Spinal cord (tissue), 10 donors: ENCODE results near the gene ADCYAP1R1. TPM values are rescaled to one million over a fixed set of nuclear protein-coding genes. Genes with fewer than 3 reads are reported as not detected.
A peak's percentile ranks its signal among the peaks of the same experiment; 100 is the strongest.

Experiments used
- DNase-seq, 6 donors: peaks; one replicate each; pipeline versions ENCODE4 v3.0.0 to v3.0.0-alpha.2; 2013 to 2015; ENCODE audit warnings: low spot score in 6 of 6, low read depth in 4 of 6
- H3K27ac ChIP-seq: one replicate; pipeline ENCODE4 v1.5.1; 2013; ENCODE audit warnings: low read depth, low read length, control low read depth
- H3K27me3 ChIP-seq: one replicate; pipeline ENCODE4 v1.6.1; 2013; ENCODE audit warnings: low read length; ENCODE audit not compliant: control insufficient read depth, insufficient read depth
- H3K36me3 ChIP-seq: one replicate; pipeline ENCODE4 v1.6.1; 2013; ENCODE audit warnings: low read length; ENCODE audit not compliant: control insufficient read depth, insufficient read depth
- H3K4me1 ChIP-seq: one replicate; pipeline ENCODE4 v1.6.1; 2013; ENCODE audit warnings: low read length; ENCODE audit not compliant: control insufficient read depth, insufficient read depth
- H3K4me3 ChIP-seq: one replicate; pipeline ENCODE4 v1.5.1; 2013; ENCODE audit warnings: low read depth, low read length, control low read depth
- H3K9me3 ChIP-seq: one replicate; pipeline ENCODE4 v1.6.1; 2013; ENCODE audit warnings: low read length; ENCODE audit not compliant: control insufficient read depth, insufficient read depth
- WGBS: methylation state at CpG from one replicate; pipeline ENCODE4 v1.1.5; 2013; ENCODE audit warnings: missing lambda C conversion rate; ENCODE audit not compliant: insufficient coverage; 5-methylcytosine and 5-hydroxymethylcytosine counted together
- polyA plus RNA-seq, 2 donors: library from polyadenylated mRNA; unstranded; fragments of 120-200 nt; gene quantifications; one replicate each; pipeline ENCODE4 v1.2.1, GENCODE V29; 2013; ENCODE audit not compliant: insufficient read length in 2 of 2
- total RNA-seq, 2 donors: library from RNA; depleted of rRNA in 1 of 2; stranded (reverse); fragments of 120-200 nt in 1 of 2; fragments of >200 nt in 1 of 2; gene quantifications; one replicate each; pipeline versions ENCODE4 v1.2.3 to v1.2.4, GENCODE V29; 2013 to 2014
- donor health status: healthy.

Gene ADCYAP1R1
- total and polyA plus RNA-seq, 4 donors, result 68.2 to 253 (median 138) TPM

GRCh38 chr7:31029251-31030042 is 22.7 kb upstream of the ADCYAP1R1 start:
- Histone ChIP-seq H3K4me3 (no peak overlapping the region), H3K36me3 (peaks cover 2% of the 10 kb centered on the region), H3K9me3 (no peaks in the 10 kb centered on the region), H3K4me1 (peaks cover 47% of the 10 kb centered on the region), H3K27me3 (no peaks in the 10 kb centered on the region), H3K27ac (peak overlapping the region; percentile 74)
- peak in 2 of 6 donors; percentile 49 to 88 for DNase-seq
- WGBS, result 39% methylated on average over 5 of the region's 7 CpGs

- Histone ChIP-seq H3K9me3 (no peaks in the 10 kb centered on the region), H3K4me3 (no peak overlapping the region), H3K27ac (no peak overlapping the region), H3K36me3 (no peaks in the 10 kb centered on the region), H3K27me3 (no peaks in the 10 kb centered on the region), H3K4me1 (peaks cover 24% of the 10 kb centered on the region)
- 52% methylated on average over 5 of the region's 5 CpGs for WGBS
- peak in 1 of 6 donors; percentile 78 for DNase-seq
These were observed 18.3 kb upstream of the ADCYAP1R1 start for GRCh38 chr7:31033674-31034300.

GRCh38 chr7:31036924-31037323 is 15.2 kb upstream of the ADCYAP1R1 start:
- Histone ChIP-seq H3K27ac (no peak overlapping the region), H3K27me3 (no peaks in the 10 kb centered on the region), H3K36me3 (no peaks in the 10 kb centered on the region), H3K4me1 (peaks cover 7% of the 10 kb centered on the region), H3K9me3 (no peaks in the 10 kb centered on the region), H3K4me3 (no peak overlapping the region)
- no peak for DNase-seq
- 55% methylated on average over 3 of the region's 3 CpGs for WGBS

- DNase-seq, result peak in 5 of 6 donors; percentile 59 to 94 (median 78)
- Histone ChIP-seq H3K4me1 (peaks cover 21% of the 10 kb centered on the region), H3K4me3 (no peak overlapping the region), H3K27me3 (no peaks in the 10 kb centered on the region), H3K36me3 (no peaks in the 10 kb centered on the region), H3K27ac (peak overlapping the region; percentile 82), H3K9me3 (no peaks in the 10 kb centered on the region)
- WGBS, result 3% methylated on average over 9 of the region's 9 CpGs
These were observed 9.0 kb upstream of the ADCYAP1R1 start for GRCh38 chr7:31043051-31043471.

- Histone ChIP-seq H3K4me1 (peaks cover 34% of the 10 kb centered on the region), H3K36me3 (no peaks in the 10 kb centered on the region), H3K4me3 (no peak overlapping the region), H3K9me3 (no peaks in the 10 kb centered on the region), H3K27ac (peak overlapping the region; percentile 82), H3K27me3 (no peaks in the 10 kb centered on the region)
- no peak for DNase-seq
- 41% methylated on average over 3 of the region's 5 CpGs for WGBS
These were observed 7.6 kb upstream of the ADCYAP1R1 start for GRCh38 chr7:31044529-31044928.

- WGBS, result 87% methylated on average over 5 of the region's 5 CpGs
- DNase-seq, result no peak
These were observed 5.4 kb upstream of the ADCYAP1R1 start for GRCh38 chr7:31046723-31047122.

DNA sequence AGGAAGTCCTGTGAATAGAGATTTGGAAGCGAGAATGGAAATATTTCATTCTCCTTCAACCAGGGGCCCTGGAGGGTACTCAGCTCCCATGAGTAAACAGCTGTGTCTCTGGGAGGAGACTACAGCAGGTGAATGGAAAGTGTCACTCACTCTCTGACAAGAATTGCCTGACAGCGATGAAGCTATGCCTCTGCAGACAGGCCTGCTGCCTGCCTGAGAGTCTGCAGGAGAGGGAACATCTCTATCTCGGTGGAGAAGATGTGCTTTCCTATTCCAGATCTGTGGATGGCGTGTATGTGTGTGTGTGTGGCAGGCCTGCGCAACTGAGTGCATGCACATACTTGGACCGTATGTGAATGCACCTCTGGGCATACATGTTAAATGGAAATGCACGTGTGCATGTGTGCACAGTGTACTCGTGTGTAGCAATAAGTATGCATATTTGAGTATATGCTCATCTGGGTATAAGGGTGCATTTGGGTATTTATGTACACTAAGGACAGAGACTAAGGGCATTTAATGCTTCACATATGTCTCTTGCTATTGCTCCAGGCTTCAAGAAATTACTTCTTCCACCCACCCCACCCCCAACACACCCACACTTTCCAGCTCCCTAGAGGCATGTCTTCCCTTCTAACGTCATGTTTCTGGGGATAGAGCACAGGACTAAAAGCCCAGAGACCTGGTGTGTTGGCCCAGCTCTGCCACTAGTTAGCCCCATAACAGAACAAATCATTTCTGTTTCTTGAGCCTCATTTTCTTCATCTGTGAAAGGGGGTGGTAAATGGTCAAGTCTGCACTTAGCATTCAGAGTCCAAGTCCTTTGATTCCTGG is 4.6 kb upstream of the ADCYAP1R1 start:
- H3K4me3 ChIP-seq, result no peak overlapping the region
- H3K36me3 ChIP-seq, result no peaks in the 10 kb centered on the region
- no peaks in the 10 kb centered on the region for H3K9me3 ChIP-seq
- 75% methylated on average over 7 of the region's 9 CpGs for WGBS
- peaks cover 49% of the 10 kb centered on the region for H3K4me1 ChIP-seq
- peak in 1 of 6 donors; percentile 66 for DNase-seq
- H3K27me3 ChIP-seq, result no peaks in the 10 kb centered on the region
- no peak overlapping the region for H3K27ac ChIP-seq

More at GRCh38 chr7:31046723-31047122, 5.4 kb upstream of the ADCYAP1R1 start:
- Histone ChIP-seq H3K36me3 (no peaks in the 10 kb centered on the region), H3K9me3 (no peaks in the 10 kb centered on the region), H3K4me1 (peaks cover 51% of the 10 kb centered on the region), H3K27ac (no peak overlapping the region), H3K4me3 (no peak overlapping the region), H3K27me3 (no peaks in the 10 kb centered on the region)

GRCh38 chr7:31049005-31049765 is 2.9 kb upstream of the ADCYAP1R1 start:
- Histone ChIP-seq H3K9me3 (no peaks in the 10 kb centered on the region), H3K4me3 (no peak overlapping the region), H3K27ac (no peak overlapping the region), H3K36me3 (no peaks in the 10 kb centered on the region), H3K4me1 (peaks cover 55% of the 10 kb centered on the region), H3K27me3 (peaks cover 5% of the 10 kb centered on the region)
- 56% methylated on average over 9 of the region's 12 CpGs for WGBS
- peak in 1 of 6 donors; percentile 68 for DNase-seq

DNA sequence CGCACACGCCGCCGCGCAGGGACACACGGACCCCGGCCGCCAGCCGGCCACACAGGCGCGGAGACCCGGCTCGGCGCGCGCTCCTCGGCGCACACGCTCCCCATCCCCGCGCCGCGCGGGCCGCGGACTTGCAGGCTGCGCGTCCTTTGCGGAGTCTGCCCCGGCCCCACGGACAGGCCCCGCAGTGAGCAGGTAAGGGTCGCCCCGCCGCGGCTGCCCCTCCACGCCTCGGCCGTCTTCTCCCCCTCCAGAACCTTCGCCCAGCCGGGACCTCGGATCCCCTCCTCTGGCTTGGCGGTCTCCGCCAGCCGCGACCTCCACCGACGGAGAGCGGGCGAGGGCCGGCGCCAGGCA is 356 bp downstream of the ADCYAP1R1 start:
- Histone ChIP-seq H3K9me3 (no peaks in the 10 kb centered on the region), H3K36me3 (peaks cover 20% of the 10 kb centered on the region), H3K4me1 (peaks cover 78% of the 10 kb centered on the region), H3K27me3 (peaks cover 5% of the 10 kb centered on the region), H3K27ac (no peak overlapping the region), H3K4me3 (peak overlapping the region; percentile 53)
- no peak for DNase-seq
- WGBS, result under 1% methylated on average over 52 of the region's 52 CpGs
